B cell (primary cell): ENCODE data around the gene ITIH3. TPM values are rescaled to one million over a fixed set of nuclear protein-coding genes. Genes with fewer than 3 reads are reported as not detected.

Experiments used
- ATAC-seq: fragments of 200-7000 bp; cut with Tn5 transposase; one replicate; pipeline ENCODE4 v1.10.0; 2021; ENCODE audit warnings: low read depth, mild to moderate bottlenecking, moderate number of reproducible peaks, moderate library complexity
- CTCF ChIA-PET: fragments of 350-600 bp; sonication (Branson Sonifier 250); formaldehyde crosslinking; loops from one replicate; lab custom pipeline; 2021; ENCODE audit warnings: antibody characterized with exemption, inconsistent platforms; lab: Charles Lee
- POLR2A ChIA-PET: fragments of 350-600 bp; sonication (Branson Sonifier 250); formaldehyde crosslinking; loops from one replicate; lab custom pipeline; 2021; ENCODE audit warnings: antibody characterized with exemption; lab: Charles Lee
- DNase-seq: peaks from one replicate; pipeline ENCODE4 v3.0.0; 2013
- H2AFZ ChIP-seq: 2 replicates; pipeline ENCODE4 v1.6.1; 2012; ENCODE audit warnings: mild to moderate bottlenecking, low read depth, low read length; ENCODE audit not compliant: insufficient read depth, poor library complexity, severe bottlenecking
- H3K27ac ChIP-seq, 2 donors: 1 replicate in 1 of 2; 2 replicates in 1 of 2; pipeline ENCODE4 v1.5.1; 2012 to 2013; ENCODE audit warnings: low read length in 2 of 2, mild to moderate bottlenecking in 2 of 2, moderate library complexity in 1 of 2
- H3K27me3 ChIP-seq, 4 experiments: fragments of 200-600 bp in 1 of 4; sonication (generic) in 1 of 4; replicated peaks in 1 of 4; 1 replicate in 2 of 4; 2 replicates in 2 of 4; pipeline versions ENCODE4 v1.6.1 to v1.7.0; 2013 to 2016; ENCODE audit warnings: low read length in 3 of 4, mild to moderate bottlenecking in 2 of 4, mixed read lengths in 1 of 4, moderate library complexity in 1 of 4; ENCODE audit not compliant: insufficient read depth in 4 of 4, control insufficient read depth in 3 of 4; ENCODE audit errors: control extremely low read depth in 1 of 4
- H3K36me3 ChIP-seq, 2 experiments: replicated peaks in 1 of 2; 1 replicate in 1 of 2; 2 replicates in 1 of 2; pipeline versions ENCODE4 v1.6.1 to v1.7.1; 2013; ENCODE audit warnings: low read length in 1 of 2; ENCODE audit not compliant: insufficient read depth in 2 of 2, control insufficient read depth in 1 of 2; ENCODE audit errors: control extremely low read depth in 1 of 2, extremely low read depth in 1 of 2
- H3K4me1 ChIP-seq, 2 donors: fragments of 200-600 bp in 1 of 2; sonication (generic) in 1 of 2; 1 replicate in 1 of 2; 2 replicates in 1 of 2; pipeline versions ENCODE4 v1.5.1 to v1.6.1; 2013 to 2017; ENCODE audit warnings: low read length in 2 of 2; ENCODE audit not compliant: control insufficient read depth in 2 of 2, insufficient read depth in 2 of 2
- H3K4me2 ChIP-seq: replicated peaks from 2 replicates; pipeline ENCODE3; 2012; ENCODE audit warnings: mild to moderate bottlenecking, low read depth, low read length; ENCODE audit not compliant: poor library complexity, severe bottlenecking
- H3K4me3 ChIP-seq, 5 experiments: fragments of 200-600 bp in 1 of 5; sonication (generic) in 1 of 5; 1 replicate in 3 of 5; 2 replicates in 2 of 5; pipeline versions ENCODE4 v1.5.1 to v1.7.0; 2011 to 2016; ENCODE audit warnings: low read length in 4 of 5, mild to moderate bottlenecking in 4 of 5, low read depth in 2 of 5, control low read depth in 1 of 5, moderate library complexity in 1 of 5; ENCODE audit not compliant: insufficient read depth in 1 of 5; ENCODE audit errors: control extremely low read depth in 1 of 5, extremely low read depth in 1 of 5
- H3K79me2 ChIP-seq: fragments of 200-600 bp; sonication (generic); one replicate; pipeline ENCODE4 v1.6.0; 2016; ENCODE audit warnings: low read length; ENCODE audit not compliant: control insufficient read depth, insufficient read depth
- H3K9ac ChIP-seq: fragments of 200-600 bp; sonication (generic); 2 replicates; pipeline ENCODE4 v1.6.1; 2017; ENCODE audit warnings: mild to moderate bottlenecking, low read length, moderate library complexity
- H3K9me3 ChIP-seq, 3 donors: one replicate each; pipeline versions ENCODE4 v1.6.1 to v1.7.1; 2013; ENCODE audit warnings: low read length in 2 of 3; ENCODE audit not compliant: control insufficient read depth in 2 of 3, insufficient read depth in 1 of 3; ENCODE audit errors: control extremely low read depth in 1 of 3
- H4K20me1 ChIP-seq: 2 replicates; pipeline ENCODE4 v1.6.0; 2012; ENCODE audit warnings: mild to moderate bottlenecking, low read length; ENCODE audit not compliant: insufficient read depth, control insufficient read depth, poor library complexity, severe bottlenecking
- H3K27ac Mint-ChIP-seq: one replicate; pipeline ENCODE4 v1.8.0; 2021; ENCODE audit warnings: mixed read lengths
- H3K27me3 Mint-ChIP-seq: one replicate; pipeline ENCODE4 v1.8.0; 2021; ENCODE audit warnings: mixed read lengths
- H3K4me1 Mint-ChIP-seq: one replicate; pipeline ENCODE4 v1.8.0; 2021; ENCODE audit warnings: mixed read lengths
- H3K4me3 Mint-ChIP-seq: one replicate; pipeline ENCODE4 v1.8.0; 2021; ENCODE audit warnings: mixed read lengths
- H3K9me3 Mint-ChIP-seq: one replicate; pipeline ENCODE4 v1.8.0; 2022; ENCODE audit warnings: mixed read lengths; ENCODE audit not compliant: insufficient read depth
- EZH2 ChIP-seq: IDR thresholded peaks from 2 replicates; pipeline ENCODE4 v1.6.1; 2012; ENCODE audit warnings: borderline replicate concordance, low read depth, mild to moderate bottlenecking, moderate library complexity, low read length; ENCODE audit not compliant: insufficient read depth, poor library complexity, severe bottlenecking
- WGBS: methylation state at CpG from one replicate; pipeline ENCODE4 v1.1.5; 2013; ENCODE audit warnings: missing lambda C conversion rate; ENCODE audit not compliant: insufficient coverage; 5-methylcytosine and 5-hydroxymethylcytosine counted together
- intact Hi-C: fragments of 100-400 bp; cut with micrococcal nuclease; formaldehyde crosslinking; loops from one replicate; pipeline ENCODE4 v1.10.0; 2022
- polyA plus RNA-seq: library from polyadenylated mRNA; depleted of rRNA; stranded (reverse); fragments of >200 nt; gene quantifications from 2 replicates; pipeline ENCODE4 v1.2.3, GENCODE V29; 2012
- total RNA-seq, 2 donors: library from RNA; stranded (reverse); fragments of 120-200 nt in 1 of 2; gene quantifications; 1 replicate in 1 of 2; 2 replicates in 1 of 2; pipeline versions ENCODE4 v1.2.3 to v1.2.4, GENCODE V29; 2013 to 2022
- TF ChIP-seq, protein P1 (sequence below): fragments of 200-600 bp; IDR thresholded peaks from one replicate; pipeline ENCODE4 v1.8.0; 2022; ENCODE audit warnings: antibody characterized with exemption, mild to moderate bottlenecking

The ITIH3 gene
- total and polyA plus RNA-seq, 2 donors (not counting 1 experiment from before 2014, with no cell fraction given) = not detected

DNA sequence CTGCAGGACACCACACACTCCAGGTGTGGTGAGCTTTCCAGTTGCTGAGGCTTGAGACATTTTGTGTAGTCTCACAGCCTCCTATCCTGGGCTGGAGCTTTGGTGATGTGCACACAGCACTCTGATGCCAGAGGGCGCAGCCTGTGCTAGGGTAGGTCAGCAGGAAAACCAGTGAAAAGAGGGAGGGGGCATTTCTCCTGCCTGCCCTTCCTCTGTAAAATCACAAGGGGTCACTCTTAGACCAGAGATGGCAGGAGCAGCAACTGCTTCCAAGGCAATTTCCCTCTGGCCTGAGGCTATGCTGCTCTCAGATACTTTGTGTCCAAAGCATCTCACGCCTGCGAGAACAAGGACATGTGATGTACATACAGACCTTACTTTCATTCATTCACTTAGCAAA lies 56.8 kb downstream of the ITIH3 start:
- no peaks in the 10 kb centered on the region for H3K27me3 Mint-ChIP-seq
- Histone ChIP-seq H3K9ac (no peak overlapping the region), H3K27ac (no peak overlapping the region), H4K20me1 (no peaks in the 10 kb centered on the region), H3K4me2 (no peak overlapping the region), H2AFZ (no peak overlapping the region), H3K79me2 (no peaks in the 10 kb centered on the region), H3K36me3 (peaks cover 0 to 36% of the 10 kb centered on the region in 2 experiments), H3K4me1 (no peaks in the 10 kb centered on the region), H3K4me3 (no peak overlapping the region), H3K9me3 (no peaks in the 10 kb centered on the region), H3K27me3 (no peaks in the 10 kb centered on the region)
- intact Hi-C loops = loop anchor here (1.0 to 5.0 kb wide), 3 partner anchors 46 to 345 kb away; partner anchors contain the start of gene STIMATE
- DNase-seq (peak; percentile 49), ATAC-seq (peak; percentile 73)
- no peaks in the 10 kb centered on the region for H3K4me1 Mint-ChIP-seq
- no peak overlapping the region for H3K4me3 Mint-ChIP-seq
- no CpG with 5 or more reads among the region's 3 CpGs for whole genome bisulfite sequencing
- TF ChIP-seq, protein P1, sequence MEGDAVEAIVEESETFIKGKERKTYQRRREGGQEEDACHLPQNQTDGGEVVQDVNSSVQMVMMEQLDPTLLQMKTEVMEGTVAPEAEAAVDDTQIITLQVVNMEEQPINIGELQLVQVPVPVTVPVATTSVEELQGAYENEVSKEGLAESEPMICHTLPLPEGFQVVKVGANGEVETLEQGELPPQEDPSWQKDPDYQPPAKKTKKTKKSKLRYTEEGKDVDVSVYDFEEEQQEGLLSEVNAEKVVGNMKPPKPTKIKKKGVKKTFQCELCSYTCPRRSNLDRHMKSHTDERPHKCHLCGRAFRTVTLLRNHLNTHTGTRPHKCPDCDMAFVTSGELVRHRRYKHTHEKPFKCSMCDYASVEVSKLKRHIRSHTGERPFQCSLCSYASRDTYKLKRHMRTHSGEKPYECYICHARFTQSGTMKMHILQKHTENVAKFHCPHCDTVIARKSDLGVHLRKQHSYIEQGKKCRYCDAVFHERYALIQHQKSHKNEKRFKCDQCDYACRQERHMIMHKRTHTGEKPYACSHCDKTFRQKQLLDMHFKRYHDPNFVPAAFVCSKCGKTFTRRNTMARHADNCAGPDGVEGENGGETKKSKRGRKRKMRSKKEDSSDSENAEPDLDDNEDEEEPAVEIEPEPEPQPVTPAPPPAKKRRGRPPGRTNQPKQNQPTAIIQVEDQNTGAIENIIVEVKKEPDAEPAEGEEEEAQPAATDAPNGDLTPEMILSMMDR = peak; percentile 55
- TF ChIP-seq EZH2 = no peak
- POLR2A ChIA-PET = no interaction called here
- no peaks in the 10 kb centered on the region for H3K9me3 Mint-ChIP-seq
- H3K27ac Mint-ChIP-seq = no peak overlapping the region
- CTCF ChIA-PET = interaction anchor here (0.6 to 1.4 kb wide), 4 partner anchors 84 to 222 kb away, joined by 3 read pairs; no protein-coding TSS in a partner anchor

DNA sequence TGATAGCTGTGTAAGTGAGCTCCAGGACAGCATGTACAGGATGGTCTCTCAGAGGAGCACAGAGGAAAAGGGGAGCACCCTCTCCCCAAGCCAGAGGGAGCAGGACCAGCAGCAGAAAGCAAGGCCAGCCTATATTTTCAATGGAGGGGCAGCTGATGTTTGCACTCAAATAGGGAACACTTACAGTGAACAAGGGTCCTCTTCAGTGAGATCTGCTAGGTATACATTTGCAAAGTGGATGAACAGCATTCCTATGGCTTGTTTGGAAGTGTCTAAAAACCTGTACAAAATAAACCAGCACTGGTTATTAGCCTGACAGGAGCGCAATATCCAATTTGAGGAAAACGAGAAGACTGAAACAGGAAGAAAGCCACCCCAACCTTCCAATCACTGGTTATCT lies 57.8 kb downstream of the ITIH3 start:
- H3K4me3 ChIP-seq = no peak overlapping the region
- H3K4me2 ChIP-seq = no peak overlapping the region
- H3K27me3 ChIP-seq = no peaks in the 10 kb centered on the region
- no peak overlapping the region for H3K27ac Mint-ChIP-seq
- no peaks in the 10 kb centered on the region for H3K27me3 Mint-ChIP-seq
- 92% methylated on average over 2 of the region's 2 CpGs for WGBS
- H3K36me3 ChIP-seq = peaks cover 0 to 39% of the 10 kb centered on the region in 2 experiments
- POLR2A ChIA-PET = no interaction called here
- no peaks in the 10 kb centered on the region for H4K20me1 ChIP-seq
- no peak for DNase-seq
- no peaks in the 10 kb centered on the region for H3K9me3 Mint-ChIP-seq
- H3K4me3 Mint-ChIP-seq = no peak overlapping the region
- H3K4me1 ChIP-seq = no peaks in the 10 kb centered on the region
- H2AFZ ChIP-seq = no peak overlapping the region
- no peaks in the 10 kb centered on the region for H3K9me3 ChIP-seq
- no peaks in the 10 kb centered on the region for H3K79me2 ChIP-seq
- intact Hi-C loops = loop anchor here (5.0 kb wide), 1 partner anchor 45 kb away; the partner anchor contains the start of gene STIMATE
- no peaks in the 10 kb centered on the region for H3K4me1 Mint-ChIP-seq
- no peak for TF ChIP-seq EZH2
- TF ChIP-seq, protein P1 = no peak
- no peak overlapping the region for H3K27ac ChIP-seq
- no peak overlapping the region for H3K9ac ChIP-seq
- no peak for ATAC-seq
- CTCF ChIA-PET = interaction anchor here (1.1 to 1.9 kb wide), 2 partner anchors 8 to 344 kb away, joined by 3 to 5 read pairs; no protein-coding TSS in a partner anchor
